Naive B cell (primary cell): ENCODE data around the gene ASB13. TPM values are rescaled to one million over a fixed set of nuclear protein-coding genes. Genes with fewer than 3 reads are reported as not detected.

Experiments used
- ATAC-seq, 2 donors: fragments of 150-1000 bp; cut with Tn5 transposase; 2 replicates each; pipeline ENCODE4 v1.10.0; 2021; ENCODE audit warnings: low read depth in 2 of 2, mild to moderate bottlenecking in 2 of 2, moderate library complexity in 2 of 2
- DNase-seq: peaks from one replicate; pipeline ENCODE4 v3.0.0; 2022
- H3K27ac Mint-ChIP-seq, 6 donors: one replicate each; pipeline ENCODE4 v1.8.0; 2020 to 2022; ENCODE audit warnings: mild to moderate bottlenecking in 6 of 6, mixed read lengths in 6 of 6, moderate library complexity in 5 of 6, inconsistent platforms in 2 of 6
- H3K27me3 Mint-ChIP-seq, 3 donors: one replicate each; pipeline ENCODE4 v1.8.0; 2021 to 2022; ENCODE audit warnings: mixed read lengths in 3 of 3, mild to moderate bottlenecking in 1 of 3
- H3K36me3 Mint-ChIP-seq, 2 donors: one replicate each; pipeline ENCODE4 v1.8.0; 2020 to 2022; ENCODE audit warnings: mixed read lengths in 2 of 2, inconsistent platforms in 1 of 2, mild to moderate bottlenecking in 1 of 2
- H3K4me1 Mint-ChIP-seq, 3 donors: one replicate each; pipeline ENCODE4 v1.8.0; 2020 to 2022; ENCODE audit warnings: mixed read lengths in 3 of 3, inconsistent platforms in 1 of 3, mild to moderate bottlenecking in 1 of 3, moderate library complexity in 1 of 3
- H3K4me3 Mint-ChIP-seq, 8 donors: one replicate each; pipeline ENCODE4 v1.8.0; 2020 to 2022; ENCODE audit warnings: mild to moderate bottlenecking in 8 of 8, mixed read lengths in 8 of 8, moderate library complexity in 8 of 8, inconsistent platforms in 2 of 8
- H3K9me3 Mint-ChIP-seq, 7 donors: one replicate each; pipeline ENCODE4 v1.8.0; 2020 to 2022; ENCODE audit warnings: mixed read lengths in 7 of 7, mild to moderate bottlenecking in 5 of 7, inconsistent platforms in 2 of 7, moderate library complexity in 1 of 7
- polyA plus RNA-seq, 6 donors: library from polyadenylated mRNA; unstranded; fragments of 300-500 nt; fragmentation: Illumina TruSeq; gene quantifications; one replicate each; pipeline ENCODE4 v1.2.3, GENCODE V29; 2021; ENCODE audit warnings: low read depth in 6 of 6

Gene ASB13
- polyA plus RNA-seq, 6 donors from 2014 or later, result 5.4 to 15.0 (median 7.7) TPM

DNA sequence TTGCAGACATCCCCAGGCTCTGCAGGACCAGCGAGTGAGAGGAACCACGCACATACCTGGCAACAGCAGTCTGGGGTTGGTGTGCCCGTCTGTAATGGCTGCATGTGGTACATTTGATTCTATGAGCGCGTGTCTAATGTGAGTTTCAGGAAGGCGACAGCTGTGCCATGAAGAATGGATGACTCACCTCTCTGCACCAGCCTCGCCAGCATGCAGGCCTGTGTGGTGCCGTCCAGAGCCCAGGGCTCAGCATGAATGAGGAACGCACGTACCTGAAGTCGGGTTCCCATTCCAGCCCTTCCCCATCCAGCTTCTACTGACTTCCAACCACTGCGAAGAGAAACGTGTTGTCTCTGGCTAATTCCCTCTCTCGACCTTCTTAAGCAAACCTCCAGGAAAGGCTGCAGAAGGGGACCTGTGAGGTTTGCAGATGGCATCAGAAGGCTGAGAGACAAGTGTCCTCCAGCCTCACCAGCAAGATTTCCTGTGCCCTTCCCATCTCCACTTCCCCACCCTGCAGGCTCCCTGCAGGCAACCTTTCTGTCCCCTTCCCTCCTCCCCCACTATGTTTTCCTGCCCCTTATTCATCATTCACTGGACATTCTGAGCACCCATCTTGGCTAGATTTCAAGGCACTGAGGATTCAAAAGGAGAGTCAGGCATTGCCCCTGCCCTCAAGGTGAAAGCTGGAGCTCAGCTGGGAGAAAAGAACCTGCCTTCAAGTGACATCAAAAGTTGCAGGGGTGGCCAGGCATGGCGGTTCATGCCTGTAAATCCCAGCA lies 54.3 kb downstream of the ASB13 start:
- Mint-ChIP-seq H3K36me3 (no peaks in the 10 kb centered on the region), H3K4me3 (no peak overlapping the region), H3K27ac (peak overlapping the region in 1 of 6 donors; percentile 33), H3K9me3 (no peaks in the 10 kb centered on the region), H3K4me1 (no peaks in the 10 kb centered on the region), H3K27me3 (peaks cover 0 to 22% (median 19%) of the 10 kb centered on the region in 3 donors)
- ATAC-seq (no peak), DNase-seq (no peak)

DNA sequence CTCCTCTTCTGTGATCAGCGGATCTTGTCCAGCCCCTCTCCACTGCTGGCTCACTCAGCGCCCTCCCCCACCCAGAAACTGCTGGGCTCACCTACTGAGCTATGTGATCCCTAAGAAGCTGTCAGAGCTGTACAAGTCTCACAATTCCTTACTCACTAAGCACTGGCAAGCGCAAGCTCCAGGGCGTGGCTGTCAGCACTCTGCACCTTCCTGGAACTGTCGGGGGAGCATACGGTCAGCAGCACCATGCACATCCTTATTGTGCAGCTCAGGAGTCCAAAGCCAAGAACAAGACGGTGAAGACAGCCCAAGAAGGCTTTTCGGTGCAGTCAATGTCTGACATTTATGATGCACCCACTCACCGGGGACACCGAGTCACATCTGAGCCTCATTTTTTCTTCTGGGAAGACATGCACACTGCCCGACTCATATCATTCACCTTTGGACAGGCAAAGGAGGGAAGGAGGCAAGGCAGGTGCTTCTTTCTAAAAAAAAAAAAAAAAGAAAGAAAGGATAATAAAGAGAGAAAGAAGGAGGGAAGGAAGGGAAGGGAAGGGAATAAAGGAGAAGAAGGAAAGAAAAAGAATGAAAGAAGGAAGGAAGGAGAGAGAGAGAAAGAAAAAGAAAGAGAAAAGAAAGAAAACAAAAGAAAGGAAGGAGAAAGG lies 56.3 kb downstream of the ASB13 start:
- Mint-ChIP-seq H3K9me3 (no peaks in the 10 kb centered on the region), H3K27ac (peak overlapping the region in 2 of 6 donors; percentile 22 to 64), H3K4me3 (no peak overlapping the region), H3K4me1 (peaks cover 0 to 4% (median 0%) of the 10 kb centered on the region in 3 donors), H3K27me3 (peaks cover 0 to 20% (median 19%) of the 10 kb centered on the region in 3 donors), H3K36me3 (no peaks in the 10 kb centered on the region)
- DNase-seq (no peak), ATAC-seq (no peak)

DNA sequence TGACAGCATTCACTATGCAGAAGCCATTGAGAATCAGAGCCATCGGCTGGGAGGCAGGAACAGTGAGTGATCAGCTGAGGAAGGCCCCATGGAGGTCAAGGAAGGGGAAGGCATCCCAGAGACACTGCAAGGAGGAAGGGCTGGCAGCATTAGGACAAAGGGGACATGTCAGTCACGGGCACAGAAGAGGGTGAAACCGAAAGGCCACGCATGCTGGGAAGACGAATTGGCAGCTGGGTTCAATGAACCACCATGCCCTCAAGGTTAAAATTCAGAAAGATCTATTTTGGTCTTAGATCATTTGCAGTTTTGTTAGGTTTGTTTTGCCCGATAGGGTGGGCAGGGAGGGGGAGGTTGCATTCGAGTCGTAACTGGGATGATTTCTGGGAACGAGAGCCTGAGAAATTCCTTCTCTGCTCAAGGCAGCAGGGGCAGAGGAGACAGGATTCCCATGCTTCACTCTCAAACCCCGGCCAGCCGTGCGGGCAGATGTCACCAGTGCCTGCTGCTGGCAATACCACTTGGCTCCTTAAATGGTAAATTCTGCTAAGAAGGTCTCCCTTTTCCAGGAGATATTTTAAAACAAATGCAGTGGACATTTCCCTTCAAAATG lies 57.7 kb downstream of the ASB13 start:
- H3K9me3 Mint-ChIP-seq, result no peaks in the 10 kb centered on the region
- H3K4me1 Mint-ChIP-seq, result peaks cover 0 to 7% (median 5%) of the 10 kb centered on the region in 3 donors
- no peak overlapping the region for H3K4me3 Mint-ChIP-seq
- H3K27ac Mint-ChIP-seq, result peak overlapping the region in 1 of 6 donors; percentile 40
- H3K27me3 Mint-ChIP-seq, result peaks cover 0 to 20% (median 19%) of the 10 kb centered on the region in 3 donors
- DNase-seq (no peak), ATAC-seq (no peak)
- H3K36me3 Mint-ChIP-seq, result no peaks in the 10 kb centered on the region

DNA sequence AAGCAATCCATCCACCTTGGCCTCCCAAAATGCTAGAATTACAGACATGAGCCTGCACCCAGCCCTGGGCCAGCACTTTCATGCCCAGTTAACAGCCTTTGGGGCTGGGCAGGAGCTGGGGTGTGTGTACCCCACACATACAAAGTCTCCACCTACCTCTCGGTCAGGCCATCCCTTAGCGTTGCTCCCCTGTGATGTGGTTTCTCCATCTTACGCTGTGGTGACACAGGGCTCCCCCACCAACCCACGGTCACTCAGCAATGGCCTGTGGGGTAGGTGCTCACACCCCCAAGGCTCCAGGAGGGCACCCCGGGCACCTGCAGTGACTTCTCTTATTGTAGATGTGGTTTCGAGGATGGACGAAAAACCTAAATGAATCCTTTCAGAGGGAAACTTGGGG lies 58.8 kb downstream of the ASB13 start:
- H3K9me3 Mint-ChIP-seq, result peaks cover 0 to 8% (median 3%) of the 10 kb centered on the region in 7 donors
- no peaks in the 10 kb centered on the region for H3K36me3 Mint-ChIP-seq
- peaks cover 0 to 20% (median 19%) of the 10 kb centered on the region in 3 donors for H3K27me3 Mint-ChIP-seq
- ATAC-seq (no peak), DNase-seq (no peak)
- peaks cover 0 to 7% (median 5%) of the 10 kb centered on the region in 3 donors for H3K4me1 Mint-ChIP-seq
- H3K4me3 Mint-ChIP-seq, result no peak overlapping the region
- H3K27ac Mint-ChIP-seq, result no peak overlapping the region

DNA sequence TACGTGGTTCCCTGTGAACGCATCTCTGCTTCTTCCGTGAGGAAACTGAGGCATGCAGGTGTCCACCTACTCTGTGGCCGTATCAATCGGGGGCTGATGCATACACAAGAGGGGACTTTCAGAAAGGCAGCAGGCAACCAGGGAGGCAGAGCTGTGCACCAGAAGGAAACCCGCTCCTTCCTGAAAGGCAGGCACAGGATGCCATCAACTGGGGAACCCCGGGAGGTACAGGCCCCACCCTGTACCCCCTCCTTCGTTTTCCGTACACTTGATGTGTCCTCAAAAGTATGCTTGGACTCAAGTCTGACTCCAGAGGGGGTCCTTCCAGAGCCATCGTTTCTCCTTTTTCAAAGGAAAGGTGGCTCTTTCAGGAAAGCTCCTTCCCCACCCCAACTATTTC lies 59.5 kb downstream of the ASB13 start:
- DNase-seq, result no peak
- no peak overlapping the region for H3K4me3 Mint-ChIP-seq
- H3K36me3 Mint-ChIP-seq, result no peaks in the 10 kb centered on the region
- peaks cover 0 to 7% (median 5%) of the 10 kb centered on the region in 3 donors for H3K4me1 Mint-ChIP-seq
- ATAC-seq, result no peak
- H3K9me3 Mint-ChIP-seq, result peaks cover 0 to 8% (median 3%) of the 10 kb centered on the region in 7 donors
- peaks cover 0 to 20% (median 19%) of the 10 kb centered on the region in 3 donors for H3K27me3 Mint-ChIP-seq
- H3K27ac Mint-ChIP-seq, result no peak overlapping the region

DNA sequence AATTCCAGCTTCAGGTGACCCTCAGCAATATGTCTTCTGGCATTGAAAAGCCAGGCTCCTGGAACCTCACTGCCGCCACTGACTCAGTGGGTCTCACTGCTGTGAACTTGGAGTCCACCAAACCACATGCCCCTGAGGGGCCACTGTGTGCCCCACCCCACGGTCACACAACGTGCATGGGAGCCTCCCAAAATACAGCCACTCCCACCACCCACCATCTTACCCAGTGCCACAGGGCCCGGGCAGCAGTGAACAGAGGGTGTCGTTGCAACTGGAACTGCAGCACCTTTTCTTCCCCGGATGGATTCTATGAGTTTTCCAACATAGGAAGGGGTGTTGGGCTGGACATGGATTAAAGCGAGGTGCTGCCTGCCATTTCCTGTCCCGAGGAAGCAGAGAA lies 60.1 kb downstream of the ASB13 start:
- Mint-ChIP-seq H3K36me3 (no peaks in the 10 kb centered on the region), H3K9me3 (peaks cover 0 to 8% (median 3%) of the 10 kb centered on the region in 7 donors), H3K4me1 (peaks cover 0 to 7% (median 5%) of the 10 kb centered on the region in 3 donors), H3K27me3 (peaks cover 0 to 20% (median 19%) of the 10 kb centered on the region in 3 donors), H3K4me3 (no peak overlapping the region), H3K27ac (no peak overlapping the region)
- ATAC-seq, result no peak
- DNase-seq, result no peak

DNA sequence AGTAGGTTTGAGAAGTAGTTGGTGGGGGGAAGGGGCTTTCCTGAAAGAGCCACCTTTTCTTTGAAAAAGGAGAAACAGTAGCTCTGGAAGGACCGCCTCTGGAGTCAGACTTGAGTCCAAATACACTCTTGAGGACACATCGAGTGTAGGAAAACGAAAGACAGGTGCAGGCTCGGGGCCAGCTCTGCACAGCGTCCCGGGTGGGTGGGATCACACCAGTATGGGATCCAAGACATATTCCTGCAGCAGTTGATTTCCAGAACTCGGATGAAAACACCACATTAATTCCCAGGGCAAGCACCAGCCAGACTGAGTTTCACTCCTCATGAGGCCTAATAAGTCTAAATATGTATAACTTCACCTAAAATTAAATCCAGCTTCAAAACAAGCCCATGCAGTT lies 61.4 kb downstream of the ASB13 start:
- Mint-ChIP-seq H3K4me3 (no peak overlapping the region), H3K4me1 (peaks cover 0 to 7% (median 5%) of the 10 kb centered on the region in 3 donors), H3K36me3 (no peaks in the 10 kb centered on the region), H3K9me3 (peaks cover 0 to 8% (median 3%) of the 10 kb centered on the region in 7 donors), H3K27me3 (peaks cover 0 to 18% (median 17%) of the 10 kb centered on the region in 3 donors), H3K27ac (peak overlapping the region in 1 of 6 donors; percentile 26)
- DNase-seq (no peak), ATAC-seq (no peak)

DNA sequence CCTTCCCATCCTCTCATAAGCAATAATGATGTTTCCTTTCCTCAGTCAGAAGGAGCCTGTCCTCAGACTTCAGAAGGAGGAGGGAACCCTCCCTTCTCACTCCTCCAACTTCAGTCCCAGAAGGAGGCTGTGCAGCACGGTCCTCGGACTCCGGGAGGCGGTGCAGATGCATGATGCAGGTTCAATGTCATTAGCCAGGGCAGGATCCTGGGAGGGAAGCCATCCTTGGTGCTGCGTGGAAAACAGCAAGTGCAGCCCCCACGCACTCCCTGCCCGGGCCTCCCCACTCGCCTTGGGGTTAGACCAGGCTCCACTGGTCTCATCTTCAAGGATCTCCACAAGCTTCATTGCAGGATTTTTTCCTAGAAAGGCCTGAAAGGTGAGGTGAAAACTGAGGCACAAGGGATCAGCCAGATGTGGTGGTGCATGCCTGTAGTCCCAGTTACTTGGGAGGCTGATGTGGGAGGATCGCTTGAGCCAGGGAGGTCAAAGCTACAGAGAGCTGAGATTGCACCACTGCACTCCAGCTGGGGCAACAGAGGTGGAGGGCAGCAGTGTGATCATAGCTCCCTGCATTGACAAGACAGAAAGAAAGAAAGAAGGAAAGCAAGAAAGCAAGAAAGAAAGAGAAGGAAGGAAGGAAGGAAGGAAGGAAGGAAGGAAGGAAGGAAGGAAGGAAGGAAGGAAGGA lies 62.0 kb downstream of the ASB13 start:
- no peak for ATAC-seq
- DNase-seq, result no peak
- Mint-ChIP-seq H3K36me3 (no peaks in the 10 kb centered on the region), H3K4me1 (peaks cover 0 to 7% (median 5%) of the 10 kb centered on the region in 3 donors), H3K27ac (peak overlapping the region in 3 of 6 donors; percentile 6 to 64 (median 26)), H3K4me3 (no peak overlapping the region), H3K9me3 (peaks cover 0 to 8% (median 3%) of the 10 kb centered on the region in 7 donors), H3K27me3 (peaks cover 2 to 15% (median 14%) of the 10 kb centered on the region in 3 donors)

DNA sequence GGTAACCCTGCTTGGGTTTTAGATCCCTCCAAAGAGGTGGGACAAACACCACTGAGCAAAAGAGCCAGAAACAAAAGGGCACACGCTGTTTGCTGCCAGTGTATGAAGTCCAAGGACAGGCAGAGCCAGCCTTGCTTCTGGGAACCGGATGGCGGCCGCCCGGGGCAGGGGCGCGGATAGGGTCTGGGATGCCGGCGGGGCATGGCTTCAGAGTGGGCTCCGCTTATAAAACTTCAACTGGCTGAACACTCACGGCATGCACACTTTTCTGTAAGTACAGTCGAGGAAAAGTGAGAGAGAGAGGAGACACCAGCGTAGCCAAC lies 62.6 kb downstream of the ASB13 start:
- H3K27ac Mint-ChIP-seq, result no peak overlapping the region

DNA sequence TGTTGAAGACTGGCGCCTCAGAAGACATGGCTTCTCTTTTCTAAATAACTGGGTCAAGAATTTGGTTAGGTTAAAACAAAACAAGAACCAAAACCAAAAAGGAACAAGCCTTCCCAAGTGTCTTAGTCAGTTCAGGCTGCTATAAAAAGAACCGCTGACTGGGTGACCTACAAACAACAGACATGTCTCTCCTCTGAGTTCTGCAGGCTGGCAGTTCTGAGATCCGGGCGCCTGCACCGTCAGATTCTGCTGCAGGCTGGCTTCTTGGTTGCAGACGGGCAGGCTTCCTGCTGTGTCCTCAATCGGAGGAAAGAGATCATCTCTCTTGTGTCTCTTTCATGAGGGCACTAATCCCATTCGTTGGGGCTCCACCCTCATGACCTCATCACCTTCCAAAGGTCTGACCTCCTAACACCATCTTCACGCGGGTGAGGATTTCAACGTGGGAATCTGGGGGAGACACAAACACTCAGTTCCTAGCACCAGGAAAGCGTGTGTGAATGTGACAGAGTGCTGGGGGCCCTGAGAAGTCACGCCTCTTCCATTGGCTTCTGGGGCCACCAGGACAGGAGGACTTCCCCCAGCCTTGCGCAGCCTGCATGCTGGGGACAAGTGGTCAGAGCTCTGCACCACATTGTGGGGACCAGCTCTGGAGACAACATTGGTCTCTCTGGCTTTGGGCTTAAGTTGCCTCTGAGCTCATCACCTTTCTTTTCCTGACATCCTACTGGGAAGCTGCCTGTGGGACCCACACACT lies 63.1 kb downstream of the ASB13 start:
- Mint-ChIP-seq H3K27me3 (peaks cover 6 to 20% (median 12%) of the 10 kb centered on the region in 3 donors), H3K4me1 (peaks cover 0 to 9% (median 7%) of the 10 kb centered on the region in 3 donors), H3K36me3 (no peaks in the 10 kb centered on the region), H3K9me3 (peaks cover 0 to 8% (median 3%) of the 10 kb centered on the region in 7 donors), H3K4me3 (no peak overlapping the region), H3K27ac (no peak overlapping the region)
- DNase-seq, result no peak
- ATAC-seq, result no peak

More for the DNA sequence above, 62.6 kb downstream of the ASB13 start:
- ATAC-seq, result no peak
- Mint-ChIP-seq H3K4me3 (no peak overlapping the region), H3K36me3 (no peaks in the 10 kb centered on the region), H3K4me1 (peaks cover 0 to 9% (median 7%) of the 10 kb centered on the region in 3 donors), H3K27me3 (peaks cover 6 to 20% (median 14%) of the 10 kb centered on the region in 3 donors), H3K9me3 (peaks cover 0 to 8% (median 3%) of the 10 kb centered on the region in 7 donors)
- no peak for DNase-seq

DNA sequence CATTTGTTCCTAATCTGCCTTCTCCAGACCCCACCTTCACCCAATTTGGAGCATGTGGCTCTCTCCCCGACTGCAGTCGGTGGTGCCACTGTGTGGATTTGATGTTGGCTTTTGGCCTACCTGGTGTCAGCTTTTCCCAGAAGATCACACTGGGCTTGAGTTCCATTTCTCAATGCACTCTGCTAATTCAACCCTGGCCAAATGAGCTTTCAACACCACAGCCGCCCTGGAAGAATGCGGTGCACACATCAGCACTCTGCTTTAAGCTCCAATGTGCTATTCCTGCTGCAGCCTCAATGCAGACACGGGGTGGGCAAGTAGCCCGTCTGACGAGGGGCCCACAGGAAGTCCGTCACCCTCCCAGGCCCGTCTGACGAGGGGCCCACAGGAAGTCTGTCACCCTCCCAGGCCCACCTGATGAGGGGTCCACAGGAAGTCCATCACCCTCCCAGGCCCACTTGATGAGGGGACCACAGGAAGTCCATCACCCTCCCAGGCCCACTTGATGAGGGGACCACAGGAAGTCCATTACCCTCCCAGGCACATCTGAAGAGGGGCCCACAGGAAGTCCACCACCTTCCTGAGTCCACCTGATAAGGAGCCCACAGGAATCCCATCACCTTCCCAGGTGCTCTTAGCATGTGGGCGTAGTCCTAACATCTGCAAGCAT lies 64.4 kb downstream of the ASB13 start:
- Mint-ChIP-seq H3K4me3 (no peak overlapping the region), H3K27ac (no peak overlapping the region), H3K9me3 (peaks cover 0 to 8% (median 3%) of the 10 kb centered on the region in 7 donors), H3K27me3 (peaks cover 6 to 23% (median 9%) of the 10 kb centered on the region in 3 donors), H3K36me3 (no peaks in the 10 kb centered on the region), H3K4me1 (peaks cover 0 to 9% (median 6%) of the 10 kb centered on the region in 3 donors)
- ATAC-seq (no peak), DNase-seq (no peak)

DNA sequence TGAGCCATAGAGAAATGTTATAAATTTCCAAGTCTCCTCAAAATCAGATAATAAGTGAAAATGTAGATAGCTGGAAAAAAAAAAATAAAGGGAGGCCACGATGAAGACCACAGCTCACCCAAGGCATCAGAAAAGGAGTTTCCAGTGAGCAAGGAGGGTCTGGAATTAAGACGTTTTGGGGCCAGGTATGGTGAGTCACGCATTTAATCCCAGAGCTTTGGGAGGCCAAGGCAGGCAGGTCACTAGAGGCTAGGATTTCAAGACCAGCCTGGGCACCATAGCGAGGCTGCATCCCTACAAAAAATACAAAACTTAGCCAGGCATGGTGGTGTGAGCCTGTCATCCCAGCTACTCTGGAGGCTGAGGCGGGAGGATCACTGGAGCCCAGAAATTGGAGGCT lies 65.5 kb downstream of the ASB13 start:
- DNase-seq (no peak), ATAC-seq (no peak)
- H3K9me3 Mint-ChIP-seq, result peaks cover 0 to 8% (median 3%) of the 10 kb centered on the region in 7 donors
- no peaks in the 10 kb centered on the region for H3K36me3 Mint-ChIP-seq
- no peak overlapping the region for H3K4me3 Mint-ChIP-seq
- H3K27ac Mint-ChIP-seq, result no peak overlapping the region
- peaks cover 6 to 23% (median 18%) of the 10 kb centered on the region in 3 donors for H3K27me3 Mint-ChIP-seq
- peaks cover 0 to 10% (median 9%) of the 10 kb centered on the region in 3 donors for H3K4me1 Mint-ChIP-seq
